DMS114 treated with DMSO at 0.1 percent for 48 hours (cell line): ENCODE results near the gene NDC1.
"Not testable (repeated sequence)": the region's sequence is repeated elsewhere in the genome, so short reads cannot be mapped to it uniquely, and the experiment has no call there.

Experiments used
- DNase-seq: peaks from one replicate; lab custom pipeline; 2025; ENCODE audit not compliant: unreplicated experiment; lab: John Stamatoyannopoulos, UW

The NDC1 gene

DNA sequence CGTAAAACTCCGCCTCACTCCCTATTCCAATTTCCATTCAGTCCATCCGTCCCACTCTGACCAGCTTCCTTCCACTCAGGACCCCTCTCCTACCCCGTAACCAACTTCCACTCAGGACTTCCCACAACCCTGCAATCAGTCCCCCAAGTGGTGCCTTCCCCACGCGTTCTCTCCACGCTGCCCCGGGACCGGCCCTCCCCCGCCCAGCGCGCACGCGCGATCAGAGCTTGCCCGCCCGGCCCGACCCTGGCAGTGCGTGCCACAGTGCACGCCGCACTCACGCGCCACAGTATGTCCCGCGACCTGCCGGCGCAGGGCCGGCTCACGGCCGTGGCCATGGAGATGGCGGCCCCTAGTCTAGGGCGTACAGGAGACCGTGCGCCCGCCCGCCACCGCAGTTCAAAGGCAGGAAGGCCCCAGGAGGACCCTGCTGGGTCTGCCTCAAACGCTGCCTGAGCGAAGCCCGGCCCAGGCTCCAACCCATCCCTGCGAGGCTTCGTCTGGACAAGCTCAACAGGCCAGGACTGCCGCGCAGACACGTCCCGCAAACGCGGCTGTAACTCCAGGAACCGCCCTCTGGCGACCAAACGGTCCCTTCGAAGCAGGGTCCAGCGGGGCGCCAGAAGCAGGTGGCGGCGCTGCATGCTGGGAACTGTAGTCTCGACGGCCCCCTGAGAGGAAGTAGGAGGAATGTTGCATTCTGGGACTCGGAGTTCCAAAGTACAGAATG lies at the start of gene NDC1:
Gene NDC1, minus strand, starts transcription at position 373 of the 730 bp plus-strand sequence. Its CDS starts 35 bp downstream, at position 338.
- DNase-seq, result peak; percentile 98

DNA sequence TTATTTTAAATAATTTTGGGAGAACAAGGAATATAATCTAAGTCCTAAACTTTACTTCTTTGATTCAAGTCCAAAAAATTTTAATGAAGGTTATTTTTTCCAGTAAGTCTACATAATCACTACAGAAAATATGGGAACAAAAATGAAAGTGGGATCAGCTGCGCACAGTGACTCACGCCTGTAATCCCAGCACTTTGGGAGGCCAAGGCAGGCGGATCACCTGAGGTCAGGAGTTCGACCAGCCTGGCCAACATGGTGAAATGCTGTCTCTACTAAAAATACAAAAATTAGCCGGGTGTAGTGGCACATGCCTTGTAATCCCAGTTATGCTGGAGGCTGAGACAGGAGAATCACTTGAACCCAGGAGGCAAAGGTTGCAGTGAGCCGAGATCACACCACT lies 45.5 kb upstream of the NDC1 start:
- DNase-seq, result not testable (repeated sequence)

DNA sequence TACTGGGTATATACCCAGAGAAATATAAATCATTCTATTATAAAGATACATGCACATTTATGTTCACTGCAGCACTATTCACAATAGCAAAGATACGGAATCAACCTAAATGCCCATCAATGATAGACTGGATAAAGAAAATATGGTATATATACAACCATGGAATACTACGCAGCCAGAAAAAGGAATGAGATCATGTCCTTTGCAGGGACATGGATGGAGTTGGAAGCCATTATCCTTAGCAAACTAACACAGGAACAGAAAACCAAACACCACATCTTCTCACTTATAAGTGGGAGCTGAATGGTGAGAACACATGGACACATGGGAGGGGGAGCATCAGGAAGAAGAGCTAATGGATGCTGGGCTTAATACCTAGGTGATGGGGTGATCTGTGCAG lies 43.8 kb upstream of the NDC1 start:
- not testable (repeated sequence) for DNase-seq

DNA sequence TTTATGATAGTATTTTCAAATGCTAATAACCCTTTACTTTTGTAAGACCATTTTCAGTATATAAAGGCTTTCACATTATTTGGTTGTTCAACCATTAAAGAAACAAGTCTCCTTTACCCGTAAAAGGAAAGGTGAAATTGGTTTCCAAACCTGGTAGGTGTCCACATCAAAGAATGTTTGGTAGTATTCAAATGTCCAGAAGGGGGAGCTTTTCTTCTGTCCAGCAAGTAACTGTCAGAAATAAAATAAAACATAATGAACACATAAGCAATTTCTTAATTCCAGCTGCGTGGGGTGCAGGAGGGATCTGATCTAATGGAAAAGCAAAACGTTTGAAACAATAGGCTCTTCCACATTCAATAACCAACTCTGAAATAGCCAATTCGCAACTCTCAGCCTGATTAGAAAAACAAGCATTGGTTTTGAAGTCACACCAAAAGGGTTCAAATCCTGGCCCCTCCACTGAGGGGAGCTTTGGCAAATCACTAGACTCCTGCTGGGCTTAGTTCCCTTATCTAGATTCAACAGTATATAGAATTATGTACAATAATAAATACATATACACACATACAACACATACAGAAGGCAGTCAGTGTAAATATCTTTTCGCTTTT lies 40.5 kb upstream of the NDC1 start:
- DNase-seq, result peak; percentile 56

- DNase-seq, result not testable (repeated sequence)
Measured at GRCh38 chr1:53875150-53875549, 37.1 kb upstream of the NDC1 start.

- no peak for DNase-seq
Measured at GRCh38 chr1:53871773-53872484, 33.8 kb upstream of the NDC1 start.

GRCh38 chr1:53871221-53871620 lies 33.1 kb upstream of the NDC1 start:
- no peak for DNase-seq

DNA sequence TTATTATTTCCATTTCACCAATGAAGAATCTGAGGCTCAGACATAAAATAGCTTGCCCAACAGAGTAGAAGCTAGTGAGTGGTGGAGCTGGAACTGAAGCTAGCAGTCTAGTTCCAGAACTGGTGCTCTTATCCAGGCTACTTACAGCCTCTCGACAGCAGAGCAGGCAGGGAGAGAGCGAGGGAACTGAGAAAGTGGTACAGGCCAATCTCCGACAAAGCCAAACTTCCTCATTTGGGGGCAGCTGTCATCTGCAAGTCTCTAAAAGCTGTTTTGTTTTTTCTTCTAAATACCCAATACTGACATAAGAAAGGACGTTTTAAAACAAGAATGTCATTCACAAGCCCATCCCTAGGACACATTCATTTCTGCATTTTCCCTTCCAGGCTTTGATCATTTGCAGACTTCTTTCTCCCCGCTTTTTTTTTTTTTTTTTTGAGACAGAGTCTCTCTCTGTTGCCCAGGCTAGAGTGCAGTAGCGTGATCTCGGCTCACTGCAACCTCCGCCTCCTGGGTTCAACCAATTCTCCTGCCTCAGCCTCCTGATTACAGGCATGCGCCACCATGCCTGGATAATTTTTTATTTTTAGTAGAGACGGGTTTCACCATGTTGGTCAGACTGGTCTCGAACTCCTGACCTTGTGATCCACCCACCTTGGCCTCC lies 31.5 kb upstream of the NDC1 start:
- no peak for DNase-seq

DNA sequence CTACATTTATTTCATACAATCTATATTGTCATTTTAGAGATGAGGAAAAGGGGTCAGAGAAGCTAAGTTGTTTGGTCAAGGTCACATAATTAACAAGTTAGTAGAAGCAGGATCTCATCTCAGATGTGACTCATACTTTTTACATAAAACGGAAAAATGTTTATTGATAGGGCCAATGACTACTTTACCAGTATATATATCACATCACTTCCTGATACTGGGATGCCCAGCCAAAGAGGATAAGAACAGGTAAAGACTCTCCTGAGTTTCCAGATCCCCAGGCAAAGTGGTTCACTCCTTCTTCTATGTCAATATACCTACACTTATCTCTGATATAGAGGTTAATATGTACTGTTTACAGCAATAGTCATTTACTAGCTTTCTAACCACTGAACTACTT lies 30.5 kb upstream of the NDC1 start:
- no peak for DNase-seq

GRCh38 chr1:53862507-53862906 lies 24.4 kb upstream of the NDC1 start:
- no peak for DNase-seq

GRCh38 chr1:53860967-53861411 lies 22.9 kb upstream of the NDC1 start:
- DNase-seq, result peak; percentile 42

GRCh38 chr1:53851571-53852285 lies 13.6 kb upstream of the NDC1 start:
- no peak for DNase-seq

- no peak for DNase-seq
Measured at GRCh38 chr1:53850082-53850673, 12.1 kb upstream of the NDC1 start.

DNA sequence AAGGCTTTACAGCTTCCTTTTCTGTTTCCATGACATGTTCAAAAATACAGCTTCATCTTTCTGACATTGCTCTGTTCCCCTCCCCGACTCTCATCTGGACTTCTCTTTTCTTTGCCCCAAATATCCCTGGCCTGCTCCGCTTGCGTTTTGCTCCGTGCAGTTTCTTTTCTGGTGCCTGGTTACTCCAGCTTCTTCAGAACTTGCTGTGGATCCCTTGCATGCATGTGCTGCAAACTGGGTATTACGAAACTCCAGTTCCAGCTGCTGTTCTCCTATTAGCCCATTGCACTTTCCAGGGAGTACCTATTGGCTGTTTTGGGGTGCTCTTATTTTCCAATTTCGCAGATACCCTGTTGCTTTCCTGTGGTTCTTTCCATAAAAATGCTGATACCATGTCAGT lies 9.9 kb upstream of the NDC1 start:
- DNase-seq, result no peak

DNA sequence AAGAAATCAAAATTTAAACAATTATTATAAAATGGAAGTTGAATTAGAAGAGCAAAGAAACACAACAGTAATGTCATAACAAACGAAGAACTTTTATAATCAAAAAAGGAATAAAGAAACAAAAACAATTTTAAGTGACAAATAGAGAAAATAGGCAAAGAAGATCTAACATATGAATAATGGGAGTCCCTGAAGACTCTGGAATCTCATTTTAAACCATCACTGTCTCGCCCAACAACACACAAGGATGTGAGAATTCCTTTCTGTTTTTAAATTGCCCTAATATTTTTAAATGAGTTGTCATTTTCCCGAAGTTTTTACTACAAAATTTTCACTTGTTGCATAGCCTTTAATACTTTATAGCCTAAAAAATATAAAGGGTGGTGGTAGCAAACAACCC lies 4.3 kb upstream of the NDC1 start:
- DNase-seq, result no peak

- no peak for DNase-seq
Measured at GRCh38 chr1:53838654-53838974, 518 bp upstream of the NDC1 start.

DNA sequence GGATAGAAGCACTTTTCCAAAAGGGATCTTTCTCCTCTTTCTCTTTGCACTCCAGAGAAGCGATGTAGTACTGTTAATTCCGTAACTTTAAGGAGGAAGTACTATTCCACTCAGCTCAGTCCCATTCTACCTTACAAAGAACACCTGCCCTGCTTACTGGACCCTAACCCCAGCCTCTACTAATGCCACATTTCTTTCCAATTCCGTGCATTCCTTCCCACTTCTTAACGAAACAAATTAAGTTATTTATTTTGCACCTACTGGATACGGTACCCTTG lies 511 bp downstream of the NDC1 start:
- no peak for DNase-seq

DNA sequence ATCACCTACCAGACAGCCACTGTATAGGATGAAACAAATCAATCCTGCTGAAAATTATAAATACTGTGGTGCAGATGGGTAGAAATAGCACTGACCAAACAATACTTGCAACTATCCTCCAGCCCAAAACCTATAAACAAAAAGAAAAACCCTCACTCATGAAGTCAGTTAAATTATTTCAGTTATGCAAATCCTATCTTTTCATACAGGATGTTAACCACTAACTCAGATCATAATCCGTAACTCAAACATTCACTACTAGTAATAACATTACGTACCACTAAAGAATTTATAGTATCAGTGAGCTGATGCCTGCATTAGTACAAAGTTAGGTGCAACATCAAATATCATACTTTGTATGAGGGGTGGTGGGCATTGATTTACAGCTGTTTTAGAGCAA lies 2.6 kb downstream of the NDC1 start:
- no peak for DNase-seq

- DNase-seq, result no peak
Measured at GRCh38 chr1:53834776-53835175, 3.3 kb downstream of the NDC1 start.

- DNase-seq, result no peak
Measured at GRCh38 chr1:53833393-53833792, 4.7 kb downstream of the NDC1 start.

DNA sequence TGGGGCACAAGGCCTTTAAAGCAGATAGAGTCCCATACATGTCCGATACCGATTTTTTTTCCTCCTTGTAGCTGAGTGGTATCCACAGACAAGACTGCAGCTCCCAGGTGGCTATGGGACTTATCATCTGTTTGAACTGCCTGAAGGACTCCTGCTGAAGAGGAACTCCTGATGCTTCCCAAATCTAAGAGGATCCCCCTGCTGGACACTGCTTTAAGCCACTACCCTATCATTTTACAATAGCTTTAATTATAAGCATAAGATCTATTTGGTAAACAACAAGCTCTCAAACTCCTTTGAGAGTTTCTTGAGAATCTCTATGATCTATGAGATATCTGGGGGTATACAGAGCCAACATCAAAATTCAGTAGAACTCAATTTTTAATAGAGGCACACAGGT lies 11.7 kb downstream of the NDC1 start:
- peak; percentile 7 for DNase-seq
